BLaER1 treated with 17β-estradiol and CSF1 and Interleukin-3, amounts not matched to agents 10 nM and 100 nM (cell line): ENCODE results near the gene SEL1L3.
A peak's percentile ranks its signal among the peaks of the same experiment; 100 is the strongest.
"Not testable (repeated sequence)": the region's sequence is repeated elsewhere in the genome, so short reads cannot be mapped to it uniquely, and the experiment has no call there.

Source experiments
- H3K27ac ChIP-seq, 11 experiments: shearing (Covaris generic); formaldehyde crosslinking; 2 replicates each; pipeline ENCODE4 v1.8.1; 2022
- H3K27me3 ChIP-seq, 11 experiments: shearing (Covaris generic); formaldehyde crosslinking; 2 replicates each; pipeline ENCODE4 v1.8.1; 2022
- H3K36me3 ChIP-seq, 11 experiments: shearing (Covaris generic); formaldehyde crosslinking; 2 replicates each; pipeline ENCODE4 v1.8.1; 2022
- H3K4me1 ChIP-seq, 10 experiments: shearing (Covaris generic); formaldehyde crosslinking; 2 replicates each; pipeline ENCODE4 v1.8.1; 2022
- H3K4me2 ChIP-seq, 11 experiments: shearing (Covaris generic); formaldehyde crosslinking; 2 replicates each; pipeline ENCODE4 v1.8.1; 2022
- H3K4me3 ChIP-seq, 10 experiments: shearing (Covaris generic); formaldehyde crosslinking; 2 replicates each; pipeline ENCODE4 v1.8.1; 2022
- H3K9ac ChIP-seq, 11 experiments: shearing (Covaris generic); formaldehyde crosslinking; 2 replicates each; pipeline ENCODE4 v1.8.1; 2022
- H3K9me3 ChIP-seq, 11 experiments: shearing (Covaris generic); formaldehyde crosslinking; replicated peaks in 1 of 11; 2 replicates each; pipeline ENCODE4 v1.8.1; 2022
- H4K20me1 ChIP-seq, 11 experiments: shearing (Covaris generic); formaldehyde crosslinking; 2 replicates each; pipeline ENCODE4 v1.8.1; 2022
- Cebpa-rat ChIP-seq, 11 experiments: shearing (Covaris generic); IDR thresholded peaks; 2 replicates each; pipeline ENCODE4 v1.8.1; 2022

Gene SEL1L3

DNA sequence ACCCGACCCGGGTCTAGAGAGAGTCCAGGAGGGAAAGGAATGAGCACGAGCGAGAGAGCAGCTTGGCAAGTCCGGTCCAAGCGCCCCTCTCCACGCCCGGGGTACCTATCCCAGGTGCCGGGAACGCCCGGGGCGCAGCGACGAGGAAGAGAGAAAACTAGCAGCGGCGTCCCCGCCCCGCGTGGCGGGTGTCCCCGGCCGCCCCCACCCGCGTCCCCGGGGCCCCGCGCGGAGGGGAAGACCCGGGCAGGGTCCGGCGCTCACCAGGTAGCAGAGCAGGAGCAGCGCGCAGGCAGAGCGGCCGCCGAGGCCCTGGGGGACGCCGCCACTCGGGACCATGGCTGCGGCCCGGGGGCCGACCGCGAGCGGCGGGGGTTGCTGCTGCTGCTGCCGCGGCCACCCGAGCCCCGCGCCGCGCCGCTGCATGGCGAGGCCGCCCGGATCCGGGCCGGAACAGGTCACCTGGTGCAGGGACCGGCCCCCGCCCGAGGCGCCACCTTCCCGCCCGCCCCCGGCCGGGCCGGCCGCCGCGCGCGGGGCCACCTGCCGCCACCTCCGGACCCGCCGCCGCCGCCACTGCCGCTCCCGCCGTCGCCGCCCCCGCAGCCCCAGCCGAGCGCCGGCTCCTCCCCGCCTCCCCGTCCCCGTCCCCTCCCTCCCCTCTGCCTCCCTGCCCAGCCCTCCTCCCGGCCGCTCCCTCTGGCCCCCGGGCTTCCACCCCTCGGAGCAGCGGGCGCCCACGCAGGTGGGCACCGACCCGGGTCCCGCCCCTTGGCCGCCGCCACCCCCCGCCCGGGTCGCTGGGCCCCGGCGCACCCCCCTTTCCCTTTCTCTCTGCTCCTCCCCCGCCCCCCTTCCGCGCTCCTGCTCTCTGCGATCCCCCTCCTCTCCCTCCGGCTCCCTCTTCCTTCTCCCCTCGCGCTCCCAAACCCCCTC, at the start of gene SEL1L3:
SEL1L3 (minus strand) TSS at position 578 of the 936 bp plus-strand sequence; CDS start at position 426, 152 bp downstream.
- peak within 1 kb of the TSS; percentile 65 to 88 (median 80) for H3K27ac ChIP-seq
- peak within 1 kb of the TSS; percentile 78 to 90 (median 86) for H3K9ac ChIP-seq
- no peaks in the 10 kb centered on the region for H3K9me3 ChIP-seq
- H3K36me3 ChIP-seq, result no peaks in the 10 kb centered on the region
- no peaks in the 10 kb centered on the region for H4K20me1 ChIP-seq
- H3K4me2 ChIP-seq, result peak within 1 kb of the TSS; percentile 75 to 96 (median 90)
- H3K4me1 ChIP-seq, result peaks cover 55 to 83% (median 74%) of the 10 kb centered on the region in 10 experiments
- peaks cover 0 to 50% (median 42%) of the 10 kb centered on the region in 11 experiments; a peak in 14 of 22 replicates for H3K27me3 ChIP-seq
- TF ChIP-seq Cebpa-rat (IDR thresholded peaks at IDR 0.05), result no peak
- H3K4me3 ChIP-seq, result peak within 1 kb of the TSS; percentile 76 to 89 (median 82)

DNA sequence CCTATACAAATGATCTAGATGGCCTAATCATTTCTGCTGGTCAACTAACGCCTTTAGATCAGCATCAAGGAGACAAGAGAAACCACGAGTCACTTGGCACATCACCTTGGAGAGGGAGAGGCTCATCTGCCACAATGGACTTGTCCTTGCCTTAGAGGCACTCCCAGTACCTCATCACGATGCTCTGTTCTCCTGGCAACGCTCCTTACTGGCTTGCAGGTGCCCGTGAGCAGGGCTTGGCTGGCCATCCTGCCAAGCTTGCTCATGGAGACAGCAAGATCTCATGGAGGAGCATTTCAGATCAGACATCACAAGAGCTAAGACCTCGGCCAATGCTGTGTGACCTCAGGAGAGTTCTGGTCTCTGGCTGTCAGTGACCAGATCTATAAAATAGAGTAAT, 48.6 kb upstream of the SEL1L3 start:
- Histone ChIP-seq H3K4me1 (peaks cover 18 to 39% (median 24%) of the 10 kb centered on the region in 10 experiments), H3K4me2 (no peak overlapping the region), H4K20me1 (no peaks in the 10 kb centered on the region), H3K9me3 (peaks cover 0 to 4% (median 0%) of the 10 kb centered on the region in 11 experiments; a peak in 1 of 22 replicates), H3K27me3 (peaks cover 0 to 14% (median 12%) of the 10 kb centered on the region in 11 experiments; a peak in 16 of 22 replicates), H3K9ac (no peak overlapping the region), H3K4me3 (no peak overlapping the region), H3K27ac (no peak overlapping the region), H3K36me3 (no peaks in the 10 kb centered on the region)
- TF ChIP-seq Cebpa-rat (IDR thresholded peaks at IDR 0.05), result no peak

DNA sequence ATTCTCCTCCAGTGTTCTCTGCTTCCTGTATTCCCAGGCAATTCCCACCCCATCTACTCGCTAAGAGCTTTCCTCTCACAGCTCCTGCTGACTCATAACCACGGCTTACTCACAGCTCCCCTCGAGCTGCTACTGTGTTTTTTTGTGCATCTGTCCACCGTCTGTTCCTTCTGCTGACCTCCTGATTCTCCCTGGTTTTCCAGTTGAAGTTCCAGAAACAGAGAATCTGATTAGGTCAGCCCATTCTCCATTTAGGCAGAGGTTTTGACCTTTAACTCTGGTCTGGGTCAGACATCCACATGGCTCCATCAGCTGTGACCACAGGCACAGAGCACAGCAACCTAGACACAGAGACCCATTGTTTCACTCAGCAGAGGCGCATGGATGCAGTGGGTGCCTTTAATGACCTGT, 45.7 kb upstream of the SEL1L3 start:
- Histone ChIP-seq H3K9me3 (peaks cover 0 to 4% (median 0%) of the 10 kb centered on the region in 11 experiments; a peak in 1 of 22 replicates), H3K27me3 (peaks cover 0 to 12% (median 10%) of the 10 kb centered on the region in 11 experiments; a peak in 16 of 22 replicates), H3K9ac (no peak overlapping the region), H3K4me3 (no peak overlapping the region), H3K36me3 (no peaks in the 10 kb centered on the region), H4K20me1 (no peaks in the 10 kb centered on the region), H3K4me1 (peaks cover 5 to 38% (median 9%) of the 10 kb centered on the region in 10 experiments; a peak in 19 of 20 replicates), H3K27ac (no peak overlapping the region), H3K4me2 (peak overlapping the region in 5 of 11 experiments; percentile 41 to 79 (median 47); a peak in 9 of 22 replicates)
- no peak for TF ChIP-seq Cebpa-rat (IDR thresholded peaks at IDR 0.05)

DNA sequence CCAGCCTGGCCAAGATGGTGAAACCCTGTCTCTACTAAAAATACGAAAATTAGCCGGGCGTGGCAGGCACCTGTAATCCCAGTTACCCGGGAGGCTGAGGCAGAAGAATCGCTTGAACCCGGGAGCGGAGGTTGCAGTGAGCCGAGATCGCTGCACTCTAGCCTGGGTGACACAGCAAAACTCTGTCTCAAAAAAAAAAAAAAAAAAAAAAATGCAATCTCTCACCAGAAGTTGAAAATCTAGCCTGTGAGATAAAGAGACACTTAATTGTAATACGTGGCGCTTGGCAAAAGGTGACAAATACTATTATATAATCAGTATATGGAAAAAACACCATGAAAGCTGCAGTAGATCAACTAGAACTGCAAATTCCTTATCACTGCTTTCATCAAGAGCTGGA, 43.3 kb upstream of the SEL1L3 start:
- peaks cover 0 to 32% (median 2%) of the 10 kb centered on the region in 10 experiments; a peak in 10 of 20 replicates for H3K4me1 ChIP-seq
- not testable (repeated sequence) for H3K9ac ChIP-seq, H3K36me3 ChIP-seq, H3K4me3 ChIP-seq, H3K9me3 ChIP-seq, H3K27ac ChIP-seq, H3K27me3 ChIP-seq, H4K20me1 ChIP-seq, H3K4me2 ChIP-seq

DNA sequence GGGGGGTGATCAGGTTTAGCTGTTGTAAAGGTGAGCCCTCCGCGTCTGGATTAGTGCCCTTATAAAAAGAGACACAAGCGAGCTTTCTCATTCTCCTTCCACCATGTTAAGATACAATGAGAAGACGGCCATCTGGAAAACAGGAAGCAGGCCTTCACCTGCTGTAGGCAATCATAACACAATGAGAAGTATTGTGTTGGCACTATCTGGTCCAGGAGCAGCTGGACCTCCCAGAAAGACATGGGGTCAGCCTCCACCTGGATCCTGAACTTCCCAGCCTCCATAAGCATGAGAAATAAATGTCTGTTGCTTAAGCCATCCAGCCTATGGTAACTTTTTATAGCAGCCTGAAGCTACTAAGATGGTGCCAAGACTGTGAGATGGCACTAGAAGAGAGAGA, 42.6 kb upstream of the SEL1L3 start:
- Histone ChIP-seq H3K4me1 (peaks cover 0 to 32% (median 2%) of the 10 kb centered on the region in 10 experiments; a peak in 10 of 20 replicates), H3K9me3 (peaks cover 0 to 4% (median 0%) of the 10 kb centered on the region in 11 experiments; a peak in 1 of 22 replicates), H3K27ac (no peak overlapping the region), H4K20me1 (no peaks in the 10 kb centered on the region), H3K36me3 (no peaks in the 10 kb centered on the region), H3K4me3 (no peak overlapping the region), H3K27me3 (no peaks in the 10 kb centered on the region), H3K9ac (no peak overlapping the region), H3K4me2 (peak overlapping the region in 1 of 11 experiments; percentile 15; a peak in 1 of 22 replicates)
- no peak for TF ChIP-seq Cebpa-rat (IDR thresholded peaks at IDR 0.05)

DNA sequence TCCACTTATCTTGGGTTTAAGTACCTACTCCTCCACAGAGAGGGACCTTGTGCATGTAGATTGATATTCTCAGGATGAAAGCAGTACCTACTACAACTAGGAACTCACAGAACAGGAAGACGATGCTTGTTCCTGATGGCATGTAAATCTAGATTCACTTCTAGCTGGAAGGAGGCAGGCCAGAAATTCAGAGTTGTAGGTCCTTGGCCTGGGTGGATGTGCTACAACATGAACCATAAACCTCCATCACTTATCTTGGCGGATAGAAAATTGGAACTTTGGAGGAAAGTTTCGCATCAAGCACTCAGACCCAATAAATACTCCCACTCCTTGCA, 41.9 kb upstream of the SEL1L3 start:
- peaks cover 0 to 4% (median 0%) of the 10 kb centered on the region in 11 experiments; a peak in 1 of 22 replicates for H3K9me3 ChIP-seq
- no peaks in the 10 kb centered on the region for H4K20me1 ChIP-seq
- H3K4me1 ChIP-seq, result peaks cover 0 to 32% (median 2%) of the 10 kb centered on the region in 10 experiments; a peak in 10 of 20 replicates
- H3K27ac ChIP-seq, result no peak overlapping the region
- no peak for TF ChIP-seq Cebpa-rat (IDR thresholded peaks at IDR 0.05)
- no peaks in the 10 kb centered on the region for H3K36me3 ChIP-seq
- no peak overlapping the region for H3K4me3 ChIP-seq
- peak overlapping the region in 1 of 11 experiments; percentile 15; a peak in 2 of 22 replicates for H3K4me2 ChIP-seq
- H3K27me3 ChIP-seq, result no peaks in the 10 kb centered on the region
- no peak overlapping the region for H3K9ac ChIP-seq

DNA sequence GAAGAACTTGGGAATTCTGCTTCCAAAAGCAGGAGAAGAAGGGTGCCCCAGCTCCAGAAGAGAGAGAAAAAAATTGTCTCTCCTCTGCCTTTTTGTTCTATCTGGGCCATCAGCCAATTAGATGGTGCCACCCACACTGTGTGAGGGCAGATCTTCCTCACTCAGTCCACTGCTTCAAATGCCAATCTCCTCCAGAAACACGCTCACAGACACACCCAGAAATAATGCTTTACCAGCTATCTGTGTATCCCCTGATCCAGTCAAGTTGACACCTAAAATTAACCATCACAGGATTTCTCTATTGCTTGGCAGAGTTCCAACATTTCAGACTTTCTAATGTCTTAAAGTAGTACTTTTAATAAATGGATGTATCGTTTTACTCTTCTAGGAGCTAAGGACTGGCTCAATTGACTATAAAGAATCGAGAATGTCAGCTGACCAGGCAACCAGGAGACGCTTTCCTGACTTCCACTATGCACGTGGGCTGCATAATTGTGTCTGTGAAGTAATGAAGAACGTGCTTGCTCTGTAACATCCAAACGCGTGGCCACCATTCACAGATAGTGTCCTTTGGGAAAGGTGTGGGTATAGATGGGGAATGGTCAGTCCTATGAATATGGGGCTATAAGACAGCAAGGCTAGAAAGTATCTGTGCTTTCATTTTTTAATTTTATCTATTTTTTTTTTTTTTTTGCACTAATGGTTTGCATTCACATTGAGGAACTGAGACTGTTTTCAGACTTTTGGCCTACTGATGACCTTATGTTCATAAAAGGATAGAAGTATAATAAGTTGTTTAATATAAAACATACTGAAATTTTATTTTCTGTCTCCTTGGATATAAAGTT, 41.3 kb upstream of the SEL1L3 start:
- H3K27ac ChIP-seq, result no peak overlapping the region
- no peak overlapping the region for H3K9ac ChIP-seq
- no peaks in the 10 kb centered on the region for H4K20me1 ChIP-seq
- peaks cover 0 to 31% (median 2%) of the 10 kb centered on the region in 10 experiments; a peak in 10 of 20 replicates for H3K4me1 ChIP-seq
- H3K9me3 ChIP-seq, result peaks cover 0 to 1% (median 0%) of the 10 kb centered on the region in 11 experiments; a peak in 1 of 22 replicates
- peak overlapping the region in 1 of 11 experiments; percentile 15; a peak in 1 of 22 replicates for H3K4me2 ChIP-seq
- H3K4me3 ChIP-seq, result no peak overlapping the region
- no peaks in the 10 kb centered on the region for H3K27me3 ChIP-seq
- TF ChIP-seq Cebpa-rat (IDR thresholded peaks at IDR 0.05), result no peak
- H3K36me3 ChIP-seq, result no peaks in the 10 kb centered on the region

DNA sequence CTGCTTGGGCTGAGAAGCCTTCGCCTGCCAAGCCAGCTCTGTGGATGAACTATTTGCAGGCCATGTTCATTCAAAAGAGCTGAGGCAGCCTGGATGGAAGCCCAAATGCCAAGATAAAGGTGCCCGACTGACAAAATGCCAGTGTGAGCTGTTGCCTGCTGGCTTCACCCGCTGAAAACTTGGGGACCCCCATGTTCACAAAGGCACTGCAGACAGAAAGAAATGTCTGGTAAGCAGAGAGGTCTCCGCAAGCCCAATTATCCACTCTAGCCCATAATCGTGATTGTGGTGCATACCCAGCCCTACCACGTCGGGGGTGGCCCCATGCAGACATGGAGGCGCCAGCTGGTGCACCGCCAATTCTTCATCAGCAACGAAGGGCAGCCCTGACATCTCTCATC, 38.2 kb upstream of the SEL1L3 start:
- Histone ChIP-seq H3K36me3 (no peaks in the 10 kb centered on the region), H3K4me1 (peaks cover 0 to 18% (median 0%) of the 10 kb centered on the region in 10 experiments; a peak in 4 of 20 replicates), H3K9ac (no peak overlapping the region), H4K20me1 (no peaks in the 10 kb centered on the region), H3K27me3 (no peaks in the 10 kb centered on the region), H3K4me3 (no peak overlapping the region), H3K27ac (no peak overlapping the region), H3K4me2 (no peak overlapping the region), H3K9me3 (no peaks in the 10 kb centered on the region)
- TF ChIP-seq Cebpa-rat (IDR thresholded peaks at IDR 0.05), result no peak
